ENCODE results near the gene AMT. TPM values are rescaled to one million over a fixed set of nuclear protein-coding genes. Genes with fewer than 3 reads are reported as not detected.

AMT gene, protein sequence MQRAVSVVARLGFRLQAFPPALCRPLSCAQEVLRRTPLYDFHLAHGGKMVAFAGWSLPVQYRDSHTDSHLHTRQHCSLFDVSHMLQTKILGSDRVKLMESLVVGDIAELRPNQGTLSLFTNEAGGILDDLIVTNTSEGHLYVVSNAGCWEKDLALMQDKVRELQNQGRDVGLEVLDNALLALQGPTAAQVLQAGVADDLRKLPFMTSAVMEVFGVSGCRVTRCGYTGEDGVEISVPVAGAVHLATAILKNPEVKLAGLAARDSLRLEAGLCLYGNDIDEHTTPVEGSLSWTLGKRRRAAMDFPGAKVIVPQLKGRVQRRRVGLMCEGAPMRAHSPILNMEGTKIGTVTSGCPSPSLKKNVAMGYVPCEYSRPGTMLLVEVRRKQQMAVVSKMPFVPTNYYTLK
- total RNA-seq: 10 to 100 TPM in 1 of 4 donors, 1 to 10 TPM in 2, under 1 TPM in 1; 0.32 to 11.4 (median 7.6) TPM

GRCh38 chr3:49422379-49423248, at the start of gene AMT:
TSS of gene AMT (minus strand) at chr3:49422473. CDS start at chr3:49422450, 23 bp downstream.
- 20 to 70% methylated on average over 1 to 4 of the region's 25 CpGs for WGBS, 2 donors (ENCODE audit: low coverage in 1 of 2)
- Histone ChIP-seq H3K4me1 (peaks cover 0 to 24% (median 7%) of the 10 kb centered on the region in 3 donors), H3K4me3 (peak within 1 kb of the TSS in 1 of 2 donors; percentile 42), H3K36me3 (peaks cover 0 to 61% of the 10 kb centered on the region in 2 donors), H3K27ac (peak within 1 kb of the TSS in 3 of 4 donors; percentile 12 to 58 (median 49)), H3K27me3 (no peaks in the 10 kb centered on the region), H3K9me3 (no peaks in the 10 kb centered on the region)
- peak; percentile 41 for ATAC-seq
- TF ChIP-seq POLR2A (IDR thresholded peaks at IDR 0.05) (no peak), POLR2AphosphoS5 (IDR thresholded peaks at IDR 0.05) (no peak), EP300 (IDR thresholded peaks at IDR 0.05) (no peak), CTCF (IDR thresholded peaks at IDR 0.05) (no peak)

DNA sequence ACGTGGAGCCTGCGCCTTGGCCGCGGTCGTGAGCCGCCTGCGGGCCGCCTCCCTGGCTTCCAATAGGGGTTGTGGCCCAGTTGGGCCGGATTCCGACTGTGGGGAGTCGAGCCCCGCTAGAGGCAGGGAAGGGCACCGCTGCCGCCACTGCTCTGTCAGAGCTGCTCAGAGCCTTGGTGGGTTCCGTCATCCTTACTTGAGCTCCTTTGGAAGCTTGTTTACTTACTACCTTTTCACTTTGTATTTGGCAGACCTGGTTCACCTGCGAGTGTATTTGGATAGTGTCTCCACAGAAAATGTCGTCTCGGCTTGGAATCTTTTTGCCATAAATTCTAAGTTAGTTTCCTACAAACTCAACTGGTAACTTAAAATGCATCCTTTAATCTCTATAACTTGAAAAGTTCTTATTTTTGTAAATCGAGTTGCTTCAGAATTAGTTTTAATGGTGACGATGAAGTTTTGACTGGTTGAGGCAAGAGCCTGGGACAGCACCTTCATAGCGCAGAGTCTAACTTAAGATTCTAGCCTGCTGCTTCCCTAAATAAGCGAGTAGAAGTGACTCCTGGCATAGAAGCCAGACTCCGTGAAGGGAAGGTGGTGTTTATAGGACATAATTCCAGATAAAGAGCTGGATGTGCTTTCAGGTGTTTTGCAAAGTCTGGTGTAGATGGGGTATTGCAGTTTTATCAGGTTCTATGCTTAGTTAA, 48.6 kb upstream of the AMT start:
- peak overlapping the region; percentile 89 to 93 for H3K4me3 ChIP-seq
- TF ChIP-seq CTCF (IDR thresholded peaks at IDR 0.05) (peak in 2 of 4 experiments; percentile 17 to 20), EP300 (IDR thresholded peaks at IDR 0.05) (no peak)
- no peak for ATAC-seq
- H3K4me1 ChIP-seq: peaks cover 0 to 56% (median 27%) of the 10 kb centered on the region in 3 donors
- H3K9me3 ChIP-seq: no peaks in the 10 kb centered on the region
- no peaks in the 10 kb centered on the region for H3K36me3 ChIP-seq
- H3K27ac ChIP-seq: peak overlapping the region; percentile 89 to 99 (median 98)
- WGBS, 2 donors (ENCODE audit: low coverage in 1 of 2): 4 to 5% methylated on average over 9 of the region's 23 CpGs
- H3K27me3 ChIP-seq: no peaks in the 10 kb centered on the region

- H3K36me3 ChIP-seq: no peaks in the 10 kb centered on the region
- peak; percentile 93 for ATAC-seq
- peak within 1 kb of the TSS; percentile 89 to 93 for H3K4me3 ChIP-seq
- no peaks in the 10 kb centered on the region for H3K27me3 ChIP-seq
- peaks cover 0 to 50% (median 27%) of the 10 kb centered on the region in 3 donors for H3K4me1 ChIP-seq
- no CpG with 5 or more reads among the region's 108 CpGs for WGBS, 2 donors (ENCODE audit: low coverage in 1 of 2)
- TF ChIP-seq POLR2AphosphoS5 (IDR thresholded peaks at IDR 0.05) (peak; percentile 82), CTCF (IDR thresholded peaks at IDR 0.05) (peak in 1 of 4 experiments; percentile 4), POLR2A (IDR thresholded peaks at IDR 0.05) (peak; percentile 81 to 86), EP300 (IDR thresholded peaks at IDR 0.05) (no peak)
- H3K9me3 ChIP-seq: no peaks in the 10 kb centered on the region
- peak within 1 kb of the TSS; percentile 91 to 99 (median 98) for H3K27ac ChIP-seq
These were observed 47.9 kb upstream of the AMT start, which contains the start of gene DAG1 for GRCh38 chr3:49469936-49470713. TSS of gene DAG1 (plus strand) at chr3:49470267. CDS start at chr3:49510535, 40,268 bp downstream.

All from gastroesophageal sphincter (tissue), 4 donors.